ENCODE measurements around the gene EGFLAM.
"Not testable (repeated sequence)": the region's sequence is repeated elsewhere in the genome, so short reads cannot be mapped to it uniquely, and the experiment has no call there.

Gene EGFLAM

DNA sequence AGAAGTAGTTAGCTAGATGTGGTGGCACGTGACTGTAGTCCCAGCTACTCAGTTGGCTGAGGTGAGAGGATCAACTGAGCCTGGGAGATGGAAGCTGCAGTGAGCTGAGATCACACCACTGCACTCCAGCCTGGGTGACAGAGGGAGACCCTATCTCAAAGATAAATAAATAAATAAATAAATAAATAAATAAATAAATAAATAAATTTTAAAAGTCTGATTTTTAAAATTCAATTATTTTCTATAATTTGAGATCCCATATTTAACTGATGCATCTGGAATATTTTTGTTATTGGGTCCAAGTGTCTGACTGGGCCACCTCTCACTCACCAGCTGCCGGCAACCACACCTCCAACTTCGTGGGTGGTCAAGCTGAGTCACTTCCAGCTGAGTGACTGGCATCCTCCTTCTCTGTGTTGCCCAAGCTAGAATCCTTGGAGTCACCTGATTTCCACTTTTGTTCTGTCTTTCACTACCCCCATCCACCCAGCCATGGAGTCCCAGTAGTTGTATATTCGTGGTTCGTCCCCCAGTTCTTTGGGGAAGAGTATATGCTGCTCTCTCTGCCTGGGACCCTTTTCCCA lies 70.9 kb downstream of the EGFLAM start:
- DNase-seq (ENCODE audit: low spot score), result no peak

DNA sequence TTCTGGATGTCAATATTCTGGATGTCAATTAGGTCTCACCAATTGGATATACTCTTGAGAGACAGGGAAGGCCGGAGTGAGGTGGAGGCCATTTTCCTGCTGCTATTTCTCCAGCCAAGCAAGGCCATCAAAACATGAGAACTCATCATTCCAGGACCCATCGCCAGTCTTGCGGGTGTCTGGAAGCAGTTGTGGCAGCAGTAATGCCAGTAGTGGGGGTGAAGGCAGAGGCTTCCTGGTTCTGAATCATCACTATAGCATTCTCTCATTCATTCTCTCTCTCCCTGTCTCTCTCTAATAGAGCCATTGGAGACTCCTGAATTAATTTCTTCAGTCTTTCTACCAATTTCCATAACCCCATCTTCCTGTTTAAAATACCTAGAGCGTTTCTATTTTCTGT lies 71.8 kb downstream of the EGFLAM start:
- no peak for DNase-seq (ENCODE audit: low spot score)

DNA sequence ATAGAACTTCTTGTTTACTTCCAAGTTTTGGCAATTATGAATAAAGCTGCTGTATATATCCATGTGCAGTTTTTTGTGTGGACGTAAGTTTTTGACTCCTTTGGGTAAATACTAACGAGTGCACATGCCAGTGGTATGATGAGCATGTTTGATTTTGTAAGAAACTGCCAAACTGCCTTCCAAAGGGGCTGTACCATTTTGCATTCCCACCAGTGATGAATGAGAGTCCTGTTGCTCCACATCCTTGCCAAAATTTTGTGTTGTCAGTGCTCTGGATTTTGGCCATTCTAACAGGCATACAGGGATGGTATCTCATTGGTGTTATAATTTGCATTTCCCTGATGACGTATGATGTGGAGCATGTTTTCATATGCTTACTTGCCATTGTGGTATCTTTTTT lies 73.5 kb downstream of the EGFLAM start:
- DNase-seq (ENCODE audit: low spot score), result no peak

DNA sequence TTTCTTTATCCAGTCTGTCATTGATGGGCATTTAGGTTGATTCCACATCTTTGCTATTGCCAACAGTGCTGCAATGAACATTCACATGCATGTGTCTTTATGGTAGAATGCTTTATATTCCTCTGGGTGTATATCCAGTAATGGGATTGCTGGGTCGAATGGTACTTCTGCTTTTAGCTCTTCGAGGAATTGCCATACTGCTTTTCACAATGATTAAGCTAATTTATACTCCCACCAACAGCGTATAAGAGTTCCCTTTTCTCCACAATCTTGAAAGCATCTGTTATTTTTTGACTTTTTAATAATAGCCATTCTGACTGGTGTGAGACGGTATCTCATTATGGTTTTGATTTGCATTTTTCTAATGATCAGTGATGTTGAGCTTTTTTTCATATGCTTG lies 74.8 kb downstream of the EGFLAM start:
- not testable (repeated sequence) for DNase-seq (ENCODE audit: low spot score)

GRCh38 chr5:38338455-38338854 lies 80.1 kb downstream of the EGFLAM start:
- no peak for DNase-seq (ENCODE audit: low spot score)

DNA sequence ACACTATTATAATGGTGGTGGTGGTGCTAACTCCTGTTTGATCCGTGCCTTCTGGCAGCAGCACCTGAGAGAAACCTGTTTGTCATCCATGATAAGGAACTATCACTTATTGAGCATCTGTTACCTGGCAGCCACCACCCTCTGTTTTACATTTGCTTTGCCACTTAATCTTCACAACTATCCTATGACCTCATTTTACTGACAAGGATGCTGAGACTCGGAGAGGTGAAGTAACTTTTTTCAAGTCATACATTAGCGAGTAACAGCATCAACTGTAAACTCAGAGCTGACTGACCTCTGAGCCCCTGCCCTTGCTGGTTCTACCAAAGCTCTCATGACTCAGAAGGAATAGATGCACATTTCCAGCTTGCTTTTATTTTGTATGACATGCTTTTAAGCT lies 81.1 kb downstream of the EGFLAM start:
- no peak for DNase-seq (ENCODE audit: low spot score)

- DNase-seq (ENCODE audit: low spot score), result no peak
Observed at GRCh38 chr5:38341056-38341455, 82.7 kb downstream of the EGFLAM start.

- no peak for DNase-seq (ENCODE audit: low spot score)
Observed at GRCh38 chr5:38341641-38342040, 83.3 kb downstream of the EGFLAM start.

GRCh38 chr5:38342261-38342660 lies 83.9 kb downstream of the EGFLAM start:
- no peak for DNase-seq (ENCODE audit: low spot score)

GRCh38 chr5:38344891-38345290 lies 86.5 kb downstream of the EGFLAM start:
- no peak for DNase-seq (ENCODE audit: low spot score)

DNA sequence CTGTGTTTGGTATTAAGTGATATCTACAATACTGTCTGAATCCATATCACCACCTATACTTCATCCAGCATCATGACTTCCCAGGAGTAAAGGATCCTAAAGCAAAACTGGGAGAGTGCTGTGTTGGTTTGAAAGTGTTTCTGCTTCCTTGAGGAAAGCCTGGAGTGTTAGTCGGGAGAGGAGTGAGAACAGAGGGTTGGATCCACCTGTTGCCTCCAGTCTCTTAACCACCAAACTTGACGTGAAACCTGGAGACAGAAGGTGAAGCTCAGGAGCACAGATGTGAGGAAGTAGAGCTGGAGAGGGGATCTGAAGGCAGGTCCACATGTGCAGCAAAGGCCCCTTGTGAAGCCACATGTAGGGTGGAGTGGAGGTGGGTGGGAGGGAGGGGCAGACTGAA lies 88.2 kb downstream of the EGFLAM start:
- no peak for DNase-seq (ENCODE audit: low spot score)

- DNase-seq (ENCODE audit: low spot score), result no peak
Observed at GRCh38 chr5:38347040-38347763, 88.8 kb downstream of the EGFLAM start.

- DNase-seq (ENCODE audit: low spot score), result no peak
Observed at GRCh38 chr5:38347896-38348295, 89.5 kb downstream of the EGFLAM start.

DNA sequence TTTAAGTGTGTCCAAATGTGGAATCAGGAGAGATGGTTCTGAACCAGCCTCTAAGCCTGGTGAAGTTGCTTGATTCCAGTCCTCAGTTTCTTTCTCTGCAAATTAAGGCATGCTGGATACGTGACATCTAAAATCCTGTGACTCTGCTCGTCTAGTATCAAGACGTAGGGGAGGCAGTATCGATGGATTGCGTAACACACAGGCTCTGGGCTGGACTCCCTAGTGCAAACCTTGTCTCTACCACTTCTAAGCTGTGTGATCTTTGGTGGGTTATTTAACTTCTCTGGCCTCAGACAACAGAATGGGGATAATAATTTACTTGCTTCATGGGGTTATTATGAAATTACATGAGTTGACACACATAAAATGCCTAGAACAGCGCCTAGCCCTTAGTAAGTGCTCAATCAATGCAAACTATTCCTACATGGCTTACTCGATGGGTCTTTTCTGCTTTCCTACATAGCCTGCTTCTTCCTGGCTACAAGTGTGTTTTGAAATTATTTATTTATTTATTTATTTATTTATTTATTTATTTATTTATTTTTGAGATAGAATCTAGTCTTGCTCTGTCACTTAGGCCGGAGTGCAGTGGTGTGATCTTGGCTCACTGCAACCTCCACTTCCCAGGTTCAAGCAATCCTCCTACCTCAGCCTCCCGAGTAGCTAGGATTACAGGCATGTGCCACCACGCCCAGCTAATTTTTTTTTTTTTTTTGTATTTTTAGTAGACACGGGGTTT lies 102.1 kb downstream of the EGFLAM start:
- no peak for DNase-seq (ENCODE audit: low spot score)

GRCh38 chr5:38362713-38363112 lies 104.4 kb downstream of the EGFLAM start:
- no peak for DNase-seq (ENCODE audit: low spot score)

DNA sequence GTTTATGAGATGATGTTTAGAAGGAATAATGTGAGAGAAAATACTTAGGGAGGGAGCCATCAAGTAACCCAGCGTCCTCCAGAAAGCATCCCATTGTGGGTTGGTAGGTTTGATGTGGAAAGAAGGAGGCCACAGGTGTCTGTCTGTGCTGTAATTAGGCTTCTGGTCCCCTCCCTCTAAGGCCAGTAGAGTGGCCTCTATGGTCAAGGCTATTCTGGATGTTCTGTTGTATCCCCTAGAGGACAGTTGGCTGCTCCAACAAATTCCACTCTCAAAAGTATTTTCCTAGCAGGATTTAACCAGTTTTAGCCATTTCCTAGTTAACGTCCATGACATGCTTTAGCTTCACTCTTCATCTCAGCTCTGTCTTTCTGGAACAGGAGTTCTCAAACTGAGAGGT lies 106.5 kb downstream of the EGFLAM start:
- DNase-seq (ENCODE audit: low spot score), result no peak

DNA sequence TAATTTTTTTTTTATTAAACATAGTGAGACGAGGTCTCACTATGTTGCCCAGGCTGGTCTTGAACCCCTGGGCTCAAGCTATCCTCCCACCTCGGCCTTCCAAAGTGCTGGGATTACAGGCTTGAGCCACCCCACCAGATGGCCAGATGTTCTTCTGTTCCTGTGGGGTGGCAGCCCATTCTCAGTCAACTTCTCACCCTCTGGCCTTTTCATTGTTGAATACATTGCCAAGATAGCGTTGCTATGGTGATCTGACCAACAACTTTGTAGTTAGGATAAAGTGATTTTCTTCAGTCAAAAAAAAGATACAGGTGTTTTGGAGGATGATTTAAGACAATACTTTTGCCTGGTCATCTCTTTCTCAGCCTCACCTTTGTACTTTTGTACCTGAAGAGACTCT lies 109.1 kb downstream of the EGFLAM start:
- DNase-seq (ENCODE audit: low spot score), result no peak

DNA sequence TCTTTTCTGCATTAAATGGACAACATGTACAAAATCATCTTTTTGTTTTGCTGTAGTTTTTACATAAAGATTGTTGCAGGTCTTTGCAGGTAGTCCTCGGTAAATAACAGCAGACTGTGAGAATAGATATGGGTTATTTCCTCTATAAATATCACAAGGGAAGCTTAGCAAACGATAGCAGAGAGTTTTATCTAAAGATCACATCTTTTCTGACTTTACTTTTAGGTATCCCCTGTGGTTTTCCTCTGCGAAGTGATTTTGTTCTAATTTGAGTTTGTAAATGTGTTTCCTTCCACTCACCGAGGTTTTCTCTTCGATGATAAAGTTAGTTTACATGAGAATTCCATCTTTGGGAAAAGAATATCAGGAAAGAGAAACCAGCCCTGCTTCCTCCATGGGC lies 109.6 kb downstream of the EGFLAM start:
- no peak for DNase-seq (ENCODE audit: low spot score)

GRCh38 chr5:38369692-38370091 lies 111.3 kb downstream of the EGFLAM start:
- no peak for DNase-seq (ENCODE audit: low spot score)

DNA sequence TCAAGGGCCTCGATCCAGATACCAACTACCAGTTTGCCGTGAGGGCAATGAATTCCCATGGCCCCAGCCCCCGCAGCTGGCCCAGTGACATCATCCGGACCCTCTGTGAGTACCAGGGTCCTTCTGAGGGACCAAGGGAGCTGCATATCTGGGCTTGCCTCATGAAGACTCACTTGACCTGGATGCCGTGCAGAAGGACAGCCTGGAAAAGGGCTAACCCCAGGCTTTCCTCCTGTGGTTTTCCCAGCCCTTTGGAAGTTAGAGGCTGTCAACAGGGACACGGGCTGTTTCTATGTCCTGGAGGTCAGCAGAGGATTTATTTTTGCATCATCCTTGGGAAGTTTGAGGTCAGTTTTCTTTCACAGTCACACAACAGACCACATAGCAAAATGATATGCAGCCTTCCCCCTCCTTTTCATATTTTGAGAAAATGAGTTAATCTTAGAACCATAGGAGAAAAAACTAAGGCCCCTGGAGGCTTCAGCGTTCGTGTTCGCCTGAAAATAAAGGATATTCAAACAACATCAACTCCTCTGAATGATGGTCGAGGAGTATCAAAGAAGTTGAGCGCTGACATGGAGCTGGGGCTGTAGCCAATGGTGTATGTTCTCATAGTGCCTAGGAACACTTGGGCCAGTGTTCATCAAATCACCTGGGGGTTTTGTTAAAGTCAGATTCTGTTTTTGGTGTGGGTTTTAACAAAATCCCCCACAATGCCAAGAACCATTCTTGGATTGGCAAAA lies 112.2 kb downstream of the EGFLAM start:
- no peak for DNase-seq (ENCODE audit: low spot score)

- DNase-seq (ENCODE audit: low spot score), result no peak
Observed at GRCh38 chr5:38371596-38371995, 113.2 kb downstream of the EGFLAM start.

GRCh38 chr5:38373743-38374142 lies 115.4 kb downstream of the EGFLAM start:
- DNase-seq (ENCODE audit: low spot score), result no peak

DNA sequence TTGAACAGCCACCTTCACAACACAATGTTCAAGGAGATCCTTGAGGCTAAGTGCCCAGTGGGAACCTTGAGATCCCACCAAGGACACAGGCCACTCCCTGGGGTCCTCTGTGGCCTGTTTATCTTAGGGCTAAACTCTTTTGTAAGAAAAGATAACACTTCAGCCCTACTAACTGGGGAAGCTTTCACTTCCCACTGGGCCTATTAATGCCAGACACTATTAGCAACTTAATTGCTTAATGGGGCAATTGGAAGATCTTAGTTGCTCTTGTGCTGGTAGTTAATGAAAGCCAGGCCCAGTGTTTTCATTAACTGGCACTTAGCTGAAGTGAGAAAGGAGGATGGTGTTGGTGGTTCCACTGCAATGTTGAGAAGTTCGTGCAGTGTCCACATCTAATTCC lies 117.1 kb downstream of the EGFLAM start:
- no peak for DNase-seq (ENCODE audit: low spot score)

Data from Ammon's horn (tissue), 1 donor.